ENCODE data around the gene RBP3.

RBP3 gene

GRCh38 chr10:47326306-47326926 is 21.7 kb upstream of the RBP3 start:
- no peak for DNase-seq (ENCODE audit: low read depth in 1 of 2, low spot score in 1 of 2)
- TF ChIP-seq GABPA (IDR thresholded peaks at IDR 0.05; ENCODE audit: low read depth) (no peak), REST (IDR thresholded peaks at IDR 0.05; ENCODE audit: insufficient replicate concordance, low read depth) (no peak), SPI1 (IDR thresholded peaks at IDR 0.05; ENCODE audit: borderline replicate concordance, low read depth) (no peak), POLR2AphosphoS5 (IDR thresholded peaks at IDR 0.05; ENCODE audit: low read depth) (no peak), CTCF (IDR thresholded peaks at IDR 0.05; ENCODE audit: insufficient read depth, low read length) (no peak)

GRCh38 chr10:47326927-47327330 is 21.2 kb upstream of the RBP3 start:
- TF ChIP-seq SPI1 (IDR thresholded peaks at IDR 0.05; ENCODE audit: borderline replicate concordance, low read depth): no peak
- no peak for TF ChIP-seq GABPA (IDR thresholded peaks at IDR 0.05; ENCODE audit: low read depth)
- TF ChIP-seq CTCF (IDR thresholded peaks at IDR 0.05; ENCODE audit: insufficient read depth, low read length): no peak
- no peak for TF ChIP-seq REST (IDR thresholded peaks at IDR 0.05; ENCODE audit: insufficient replicate concordance, low read depth)
- TF ChIP-seq POLR2AphosphoS5 (IDR thresholded peaks at IDR 0.05; ENCODE audit: low read depth): no peak
- no peak overlapping the region for H3K4me3 ChIP-seq (replicated peaks; ENCODE audit: insufficient read depth, low read length)
- no peak for DNase-seq (ENCODE audit: low read depth in 1 of 2, low spot score in 1 of 2)
- no peak overlapping the region for H3K27ac ChIP-seq (replicated peaks)
- H3K27me3 ChIP-seq (ENCODE audit: insufficient read depth, poor library complexity, severe bottlenecking): no peaks in the 10 kb centered on the region

More at GRCh38 chr10:47326306-47326926, 21.7 kb upstream of the RBP3 start:
- no peak overlapping the region for H3K27ac ChIP-seq (replicated peaks)
- H3K4me3 ChIP-seq (replicated peaks; ENCODE audit: insufficient read depth, low read length): no peak overlapping the region
- H3K27me3 ChIP-seq (ENCODE audit: insufficient read depth, poor library complexity, severe bottlenecking): no peaks in the 10 kb centered on the region

GRCh38 chr10:47329855-47330254 is 18.3 kb upstream of the RBP3 start:
- no peak for DNase-seq (ENCODE audit: low read depth in 1 of 2, low spot score in 1 of 2)

More at GRCh38 chr10:47329855-47330254, 18.3 kb upstream of the RBP3 start:
- TF ChIP-seq SPI1 (IDR thresholded peaks at IDR 0.05; ENCODE audit: borderline replicate concordance, low read depth): no peak
- TF ChIP-seq GABPA (IDR thresholded peaks at IDR 0.05; ENCODE audit: low read depth): no peak
- no peak for TF ChIP-seq REST (IDR thresholded peaks at IDR 0.05; ENCODE audit: insufficient replicate concordance, low read depth)
- TF ChIP-seq POLR2AphosphoS5 (IDR thresholded peaks at IDR 0.05; ENCODE audit: low read depth): no peak
- peaks cover 2% of the 10 kb centered on the region for H3K27me3 ChIP-seq (ENCODE audit: insufficient read depth, poor library complexity, severe bottlenecking)
- no peak overlapping the region for H3K4me3 ChIP-seq (replicated peaks; ENCODE audit: insufficient read depth, low read length)
- H3K27ac ChIP-seq (replicated peaks): no peak overlapping the region
